ENCODE results near the gene LPGAT1. TPM values are rescaled to one million over a fixed set of nuclear protein-coding genes. Genes with fewer than 3 reads are reported as not detected.
"Not testable (repeated sequence)": the region's sequence is repeated elsewhere in the genome, so short reads cannot be mapped to it uniquely, and the experiment has no call there.

LPGAT1 gene
- 10 to 100 TPM; 18.1 to 22.1 TPM for total RNA-seq

DNA sequence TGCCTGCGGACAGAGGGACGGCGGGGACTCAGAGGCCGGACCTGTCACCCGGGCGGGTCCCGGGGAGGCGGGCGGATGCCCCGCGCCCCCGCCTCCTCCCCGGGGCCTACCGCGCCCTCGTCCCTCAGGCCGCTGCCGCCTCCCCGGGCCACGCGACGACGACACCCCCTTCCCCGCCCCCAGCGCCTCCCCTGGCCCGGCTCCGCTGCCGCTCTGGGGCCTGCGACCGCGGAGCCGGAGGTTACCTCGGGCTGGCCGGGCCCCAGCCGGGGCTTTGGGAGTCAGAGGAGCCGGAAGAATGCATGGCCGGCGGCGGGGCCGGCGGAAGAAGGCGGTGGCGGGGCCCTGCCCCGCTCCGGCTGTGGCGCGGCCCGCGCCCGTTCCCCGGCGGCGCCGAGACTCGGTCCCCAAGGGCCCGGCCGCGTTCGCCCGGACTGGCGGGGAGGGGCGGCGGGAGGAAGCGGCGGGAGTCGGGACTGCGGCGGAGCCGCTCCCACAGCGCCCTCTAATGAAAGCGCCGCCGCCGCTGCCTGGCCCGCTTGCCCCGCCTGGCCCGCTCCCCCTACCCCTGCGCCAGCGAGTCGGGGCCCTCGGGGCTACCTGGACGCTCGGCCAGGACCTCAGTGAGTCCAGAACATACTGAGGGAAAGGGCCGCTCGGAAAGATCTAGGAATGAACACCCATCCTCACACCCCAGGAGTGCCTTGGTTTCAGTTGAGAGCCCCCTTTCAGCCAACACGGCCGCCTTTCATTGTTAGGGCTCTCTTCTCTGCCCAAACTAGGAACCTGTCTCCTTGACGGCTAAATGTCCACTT, at the start of gene LPGAT1:
LPGAT1 (minus strand) TSS at position 436 of the 815 bp plus-strand sequence. CDS start 1,467 bp downstream, outside the sequence.
- no peaks in the 10 kb centered on the region for H3K9me3 Mint-ChIP-seq
- H3K27me3 Mint-ChIP-seq: no peaks in the 10 kb centered on the region
- H3K4me1 Mint-ChIP-seq: peaks cover 52% of the 10 kb centered on the region
- H3K36me3 Mint-ChIP-seq: peaks cover 7% of the 10 kb centered on the region
- peak; percentile 76 for DNase-seq
- peak within 1 kb of the TSS; percentile 81 for H3K27ac Mint-ChIP-seq
- H3K4me3 Mint-ChIP-seq: peak within 1 kb of the TSS; percentile 87

DNA sequence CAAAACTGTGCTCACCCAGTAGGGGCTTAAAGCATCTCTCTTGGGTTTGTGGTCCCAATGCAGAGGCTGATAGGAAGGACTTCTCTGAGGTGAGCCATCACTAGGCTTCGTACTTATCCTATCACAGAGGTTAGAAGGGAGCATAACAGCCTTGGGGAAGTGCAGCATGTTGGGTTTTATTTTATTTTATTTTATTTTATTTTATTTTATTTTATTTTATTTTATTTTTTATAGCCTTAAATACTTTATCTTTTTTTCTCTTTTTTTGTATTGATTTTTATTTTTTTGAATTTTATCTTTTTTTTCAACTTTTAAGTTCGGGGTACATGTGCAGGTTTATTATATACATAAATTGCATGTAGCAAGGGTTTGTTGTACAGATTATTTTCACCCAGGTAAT, 48.9 kb upstream of the LPGAT1 start:
- H3K4me3 Mint-ChIP-seq: no peak overlapping the region
- H3K27me3 Mint-ChIP-seq: no peaks in the 10 kb centered on the region
- DNase-seq: no peak
- H3K4me1 Mint-ChIP-seq: peaks cover 8% of the 10 kb centered on the region
- H3K27ac Mint-ChIP-seq: no peak overlapping the region
- peaks cover 8% of the 10 kb centered on the region for H3K9me3 Mint-ChIP-seq
- H3K36me3 Mint-ChIP-seq: no peaks in the 10 kb centered on the region

DNA sequence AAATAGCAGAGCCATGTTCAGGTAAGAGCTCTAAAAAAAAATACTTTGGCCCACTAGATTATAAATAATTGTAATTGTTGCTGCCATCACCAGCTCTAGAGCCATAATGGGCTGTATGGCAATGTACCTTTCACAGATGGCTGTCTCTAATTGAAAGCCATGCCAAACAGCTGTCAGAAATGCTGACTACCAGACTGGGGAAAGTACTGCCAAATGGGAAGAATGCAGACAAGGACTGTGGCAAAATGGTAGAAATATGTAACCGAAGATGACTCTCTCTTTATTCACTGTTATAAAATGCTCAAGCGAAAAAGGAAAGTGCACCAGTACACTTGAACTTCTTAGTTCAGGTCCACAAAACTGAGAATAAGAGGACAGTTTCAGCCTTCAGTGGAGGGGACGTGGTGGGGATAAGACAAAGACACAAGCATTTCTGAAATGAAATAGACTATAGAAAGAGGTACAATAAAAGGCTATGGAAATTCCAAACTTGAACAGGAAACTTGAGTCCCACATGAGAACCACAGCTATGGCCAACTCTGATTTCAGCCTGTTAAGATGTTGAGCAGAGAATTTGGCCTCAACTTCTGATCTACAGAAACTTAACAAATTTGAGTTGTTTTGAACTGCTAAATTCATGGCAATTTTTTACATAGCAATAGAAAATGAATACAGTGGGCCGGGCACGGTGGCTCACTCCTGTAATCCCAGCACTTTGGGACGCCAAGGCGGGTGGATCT, 46.5 kb upstream of the LPGAT1 start:
- Mint-ChIP-seq H3K27ac (no peak overlapping the region), H3K9me3 (peaks cover 6% of the 10 kb centered on the region), H3K27me3 (peaks cover 7% of the 10 kb centered on the region), H3K4me3 (no peak overlapping the region), H3K4me1 (peaks cover 3% of the 10 kb centered on the region), H3K36me3 (no peaks in the 10 kb centered on the region)
- DNase-seq: no peak

GRCh38 chr1:211875541-211875940, 45.0 kb upstream of the LPGAT1 start:
- DNase-seq: no peak
- H3K9me3 Mint-ChIP-seq: no peaks in the 10 kb centered on the region
- no peak overlapping the region for H3K4me3 Mint-ChIP-seq
- H3K27me3 Mint-ChIP-seq: peaks cover 7% of the 10 kb centered on the region
- no peak overlapping the region for H3K27ac Mint-ChIP-seq
- peaks cover 3% of the 10 kb centered on the region for H3K4me1 Mint-ChIP-seq
- no peaks in the 10 kb centered on the region for H3K36me3 Mint-ChIP-seq

DNA sequence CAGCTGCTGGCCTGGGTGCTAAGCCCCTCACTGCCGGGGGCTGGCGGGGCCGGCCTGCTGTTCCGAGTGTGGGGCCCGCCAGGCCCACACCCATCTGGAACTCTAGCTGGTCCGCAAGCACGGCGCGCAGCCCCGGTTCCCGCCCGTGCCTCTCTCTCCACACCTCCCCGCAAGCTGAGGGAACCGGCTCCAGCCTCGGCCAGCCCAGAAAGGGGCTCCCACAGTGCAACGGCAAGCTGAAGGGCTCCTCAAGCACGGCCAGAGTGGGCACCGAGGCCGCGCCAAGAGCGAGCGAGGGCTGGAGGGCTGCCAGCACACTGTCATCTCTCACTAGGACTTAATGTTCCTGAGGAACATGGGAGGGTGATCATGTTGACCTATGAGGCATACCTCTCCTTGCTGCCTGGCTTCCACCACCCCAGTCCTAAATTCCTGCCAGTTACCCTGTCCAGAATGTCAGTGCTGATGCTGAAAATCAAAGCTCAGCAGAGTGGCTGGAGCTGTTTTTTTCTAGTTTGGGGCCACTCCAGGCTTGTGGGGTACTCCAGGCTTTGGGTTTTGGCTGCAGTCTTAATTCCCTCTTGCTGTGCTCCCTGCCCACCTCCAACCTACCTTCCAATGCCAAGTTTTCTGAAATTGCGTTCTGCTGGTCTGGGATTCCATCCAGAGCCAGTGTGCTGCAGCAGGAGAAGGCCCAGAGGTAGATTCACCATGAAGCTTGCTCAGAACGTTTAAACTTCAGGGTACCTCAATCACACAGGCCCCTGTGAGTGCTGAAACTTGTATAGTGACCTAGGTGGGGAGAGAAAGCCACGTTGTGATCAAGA, 44.2 kb upstream of the LPGAT1 start:
- Mint-ChIP-seq H3K9me3 (no peaks in the 10 kb centered on the region), H3K4me3 (no peak overlapping the region), H3K4me1 (peaks cover 3% of the 10 kb centered on the region), H3K27me3 (peaks cover 7% of the 10 kb centered on the region), H3K36me3 (no peaks in the 10 kb centered on the region), H3K27ac (no peak overlapping the region)
- no peak for DNase-seq

- H3K27me3 Mint-ChIP-seq, H3K27ac Mint-ChIP-seq, H3K4me1 Mint-ChIP-seq, H3K36me3 Mint-ChIP-seq, DNase-seq, H3K9me3 Mint-ChIP-seq, H3K4me3 Mint-ChIP-seq: not testable (repeated sequence)
Observed at GRCh38 chr1:211873731-211874130, 43.2 kb upstream of the LPGAT1 start.

- Mint-ChIP-seq H3K27me3 (peaks cover 7% of the 10 kb centered on the region), H3K36me3 (peaks cover 3% of the 10 kb centered on the region), H3K9me3 (peaks cover 10% of the 10 kb centered on the region), H3K27ac (no peak overlapping the region), H3K4me3 (no peak overlapping the region), H3K4me1 (peaks cover 3% of the 10 kb centered on the region)
- DNase-seq: no peak
Observed at GRCh38 chr1:211870156-211870555, 39.6 kb upstream of the LPGAT1 start.

- Mint-ChIP-seq H3K27me3 (no peaks in the 10 kb centered on the region), H3K27ac (no peak overlapping the region), H3K4me1 (peaks cover 5% of the 10 kb centered on the region), H3K4me3 (no peak overlapping the region), H3K36me3 (peaks cover 3% of the 10 kb centered on the region), H3K9me3 (peaks cover 10% of the 10 kb centered on the region)
- DNase-seq: no peak
Observed at GRCh38 chr1:211865180-211865579, 34.6 kb upstream of the LPGAT1 start.

DNA sequence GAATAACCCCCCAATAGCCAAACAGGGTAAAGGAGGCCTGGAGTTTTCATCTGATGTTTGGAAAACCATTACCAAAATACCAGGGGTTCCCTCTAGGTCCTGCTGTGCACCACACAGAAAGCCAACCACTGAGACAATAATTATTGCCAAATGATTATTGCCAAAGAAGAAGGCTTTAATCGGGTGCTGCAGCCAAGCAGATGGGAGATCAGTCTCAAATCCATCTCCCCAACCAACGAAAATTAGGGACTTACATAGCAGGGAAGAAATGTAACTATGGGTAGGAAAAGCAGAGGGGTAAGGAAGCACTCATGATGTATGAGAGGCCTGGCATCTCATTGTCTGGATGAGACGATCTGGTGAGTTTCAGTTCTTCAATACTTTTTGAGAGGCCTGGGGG, 28.8 kb upstream of the LPGAT1 start:
- Mint-ChIP-seq H3K4me3 (no peak overlapping the region), H3K4me1 (peaks cover 5% of the 10 kb centered on the region), H3K27ac (no peak overlapping the region), H3K27me3 (peaks cover 6% of the 10 kb centered on the region), H3K9me3 (peaks cover 9% of the 10 kb centered on the region), H3K36me3 (peaks cover 2% of the 10 kb centered on the region)
- no peak for DNase-seq

GRCh38 chr1:211851174-211851573, 20.6 kb upstream of the LPGAT1 start:
- no peak overlapping the region for H3K4me3 Mint-ChIP-seq
- no peak for DNase-seq
- peaks cover 3% of the 10 kb centered on the region for H3K9me3 Mint-ChIP-seq
- H3K27ac Mint-ChIP-seq: no peak overlapping the region
- no peaks in the 10 kb centered on the region for H3K27me3 Mint-ChIP-seq
- no peaks in the 10 kb centered on the region for H3K4me1 Mint-ChIP-seq
- H3K36me3 Mint-ChIP-seq: no peaks in the 10 kb centered on the region

DNA sequence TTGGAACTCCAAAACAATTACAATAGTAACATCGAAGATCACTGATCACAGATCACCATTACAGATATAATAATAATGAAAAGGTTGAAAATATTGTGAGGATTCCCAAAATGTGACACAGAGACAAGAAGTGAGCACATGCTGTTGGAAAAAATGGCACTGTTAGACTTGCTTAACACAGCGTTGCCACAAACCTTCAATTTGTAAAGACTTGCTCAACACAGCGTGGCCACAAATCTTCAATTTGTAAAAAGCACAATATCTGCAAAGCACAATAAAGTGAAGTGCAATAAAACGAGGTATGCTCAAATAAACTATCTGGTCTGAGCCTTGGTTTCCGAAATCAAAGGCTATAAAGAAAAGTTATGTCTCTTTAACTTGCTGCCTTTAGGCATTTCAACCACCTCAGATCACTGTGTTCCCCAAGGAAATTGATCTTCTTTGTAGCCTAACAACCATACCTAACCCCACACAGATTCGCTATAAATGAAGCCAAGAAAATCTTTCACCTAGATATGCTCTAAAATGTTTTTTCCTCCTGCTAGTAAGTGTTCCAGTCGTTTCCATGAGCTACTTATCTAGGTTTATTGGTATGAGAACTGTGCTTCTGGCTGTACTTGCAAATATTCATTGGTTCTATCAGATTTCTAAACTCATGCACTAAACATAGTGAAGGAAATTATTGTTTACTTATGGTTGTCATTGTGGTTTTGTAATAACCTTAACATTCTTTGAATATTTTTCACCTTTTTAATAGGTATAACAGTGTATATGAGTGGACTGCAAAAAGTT, 13.1 kb upstream of the LPGAT1 start:
- H3K4me3 Mint-ChIP-seq: no peak overlapping the region
- H3K27me3 Mint-ChIP-seq: no peaks in the 10 kb centered on the region
- no peaks in the 10 kb centered on the region for H3K36me3 Mint-ChIP-seq
- H3K9me3 Mint-ChIP-seq: no peaks in the 10 kb centered on the region
- no peak for DNase-seq
- peak overlapping the region; percentile 70 for H3K27ac Mint-ChIP-seq
- peaks cover 22% of the 10 kb centered on the region for H3K4me1 Mint-ChIP-seq

DNA sequence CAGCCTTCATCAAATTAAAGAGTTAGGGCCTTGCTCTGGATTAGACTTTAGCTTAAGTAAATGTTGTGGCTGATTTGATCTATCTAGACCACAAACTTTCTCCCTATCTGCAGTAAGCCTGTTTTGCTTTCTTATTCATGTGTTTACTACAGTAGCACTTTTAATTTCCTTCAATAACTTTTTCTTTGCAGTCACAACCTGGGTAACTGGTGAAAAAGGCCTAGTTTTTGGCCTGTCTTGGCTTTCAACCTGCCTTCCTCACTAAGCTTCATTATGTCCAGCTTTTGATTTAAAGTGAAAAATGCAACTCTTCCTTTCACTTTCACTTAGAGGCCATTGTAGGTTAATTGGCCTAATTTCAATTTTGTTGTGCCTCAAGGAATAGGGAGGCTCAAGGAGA, 12.5 kb upstream of the LPGAT1 start:
- H3K27ac Mint-ChIP-seq: peak overlapping the region; percentile 70
- DNase-seq: no peak
- no peaks in the 10 kb centered on the region for H3K36me3 Mint-ChIP-seq
- H3K9me3 Mint-ChIP-seq: no peaks in the 10 kb centered on the region
- H3K27me3 Mint-ChIP-seq: no peaks in the 10 kb centered on the region
- no peak overlapping the region for H3K4me3 Mint-ChIP-seq
- H3K4me1 Mint-ChIP-seq: peaks cover 22% of the 10 kb centered on the region

- peaks cover 22% of the 10 kb centered on the region for H3K4me1 Mint-ChIP-seq
- no peak for DNase-seq
- no peak overlapping the region for H3K27ac Mint-ChIP-seq
- no peaks in the 10 kb centered on the region for H3K9me3 Mint-ChIP-seq
- H3K36me3 Mint-ChIP-seq: no peaks in the 10 kb centered on the region
- no peaks in the 10 kb centered on the region for H3K27me3 Mint-ChIP-seq
- no peak overlapping the region for H3K4me3 Mint-ChIP-seq
Observed at GRCh38 chr1:211842518-211842917, 12.0 kb upstream of the LPGAT1 start.

GRCh38 chr1:211839106-211839505, 8.5 kb upstream of the LPGAT1 start:
- Mint-ChIP-seq H3K9me3 (no peaks in the 10 kb centered on the region), H3K4me1 (peaks cover 30% of the 10 kb centered on the region), H3K27me3 (no peaks in the 10 kb centered on the region), H3K4me3 (no peak overlapping the region), H3K36me3 (no peaks in the 10 kb centered on the region), H3K27ac (no peak overlapping the region)
- DNase-seq: no peak

All from activated naive CD8-positive, alpha-beta T cell treated with anti-CD3 and anti-CD28 coated beads for 36 hours (primary cell).